Measurements from ENCODE around the gene NEDD8.

GRCh38 chr14:24195186-24196070 is 36.7 kb downstream of the NEDD8 start, which contains the start of gene TM9SF1:
- TF ChIP-seq, protein P1, sequence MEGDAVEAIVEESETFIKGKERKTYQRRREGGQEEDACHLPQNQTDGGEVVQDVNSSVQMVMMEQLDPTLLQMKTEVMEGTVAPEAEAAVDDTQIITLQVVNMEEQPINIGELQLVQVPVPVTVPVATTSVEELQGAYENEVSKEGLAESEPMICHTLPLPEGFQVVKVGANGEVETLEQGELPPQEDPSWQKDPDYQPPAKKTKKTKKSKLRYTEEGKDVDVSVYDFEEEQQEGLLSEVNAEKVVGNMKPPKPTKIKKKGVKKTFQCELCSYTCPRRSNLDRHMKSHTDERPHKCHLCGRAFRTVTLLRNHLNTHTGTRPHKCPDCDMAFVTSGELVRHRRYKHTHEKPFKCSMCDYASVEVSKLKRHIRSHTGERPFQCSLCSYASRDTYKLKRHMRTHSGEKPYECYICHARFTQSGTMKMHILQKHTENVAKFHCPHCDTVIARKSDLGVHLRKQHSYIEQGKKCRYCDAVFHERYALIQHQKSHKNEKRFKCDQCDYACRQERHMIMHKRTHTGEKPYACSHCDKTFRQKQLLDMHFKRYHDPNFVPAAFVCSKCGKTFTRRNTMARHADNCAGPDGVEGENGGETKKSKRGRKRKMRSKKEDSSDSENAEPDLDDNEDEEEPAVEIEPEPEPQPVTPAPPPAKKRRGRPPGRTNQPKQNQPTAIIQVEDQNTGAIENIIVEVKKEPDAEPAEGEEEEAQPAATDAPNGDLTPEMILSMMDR (IDR thresholded peaks at IDR 0.05; ENCODE audit: low read depth, low read length), result no peak
- peak; percentile 15 for TF ChIP-seq MAX (IDR thresholded peaks at IDR 0.05; ENCODE audit: low read depth, low read length)
- peak; percentile 66 for TF ChIP-seq POLR2A (IDR thresholded peaks at IDR 0.05; ENCODE audit: extremely low read depth, insufficient read length)

All from NB4 (cell line).